ENCODE measurements around the gene EBI3.
"Not testable (repeated sequence)": the region's sequence is repeated elsewhere in the genome, so short reads cannot be mapped to it uniquely, and the experiment has no call there.

EBI3 gene

DNA sequence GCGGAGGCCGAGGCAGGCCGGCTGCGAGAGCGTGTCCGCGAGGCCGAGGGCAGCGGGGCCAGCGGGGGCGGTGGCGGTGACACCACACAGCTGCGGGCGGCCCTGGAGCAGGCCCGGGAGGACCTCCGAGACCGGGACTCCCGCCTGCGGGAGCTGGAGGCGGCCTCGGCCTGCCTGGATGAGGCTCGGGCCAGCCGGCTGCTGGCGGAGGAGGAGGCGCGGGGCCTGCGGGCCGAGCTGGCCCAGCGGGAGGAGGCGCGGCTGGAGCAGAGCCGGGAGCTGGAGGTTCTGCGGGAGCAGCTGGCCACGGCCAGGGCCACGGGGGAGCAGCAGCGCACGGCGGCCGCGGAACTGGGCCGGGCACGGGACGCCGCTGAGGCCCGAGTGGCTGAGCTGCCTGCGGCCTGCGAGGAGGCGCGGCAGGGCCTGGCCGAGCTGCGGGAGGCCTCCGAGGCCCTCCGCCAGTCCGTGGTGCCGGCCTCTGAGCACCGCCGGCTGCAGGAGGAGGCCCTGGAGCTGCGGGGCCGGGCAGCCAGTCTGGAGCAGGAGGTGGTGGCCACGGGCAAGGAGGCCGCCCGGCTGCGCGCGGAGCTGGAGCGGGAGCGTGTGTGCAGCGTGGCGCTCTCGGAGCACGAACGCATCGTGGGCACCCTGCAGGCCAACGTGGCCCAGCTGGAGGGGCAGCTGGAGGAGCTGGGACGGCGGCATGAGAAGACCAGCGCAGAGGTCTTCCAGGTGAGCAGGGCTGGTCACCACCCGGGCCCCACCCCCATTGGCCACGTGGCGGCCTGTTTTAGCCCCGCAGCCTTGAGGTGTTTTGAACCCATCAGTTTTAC is 11.7 kb upstream of the EBI3 start:
- H3K36me3 ChIP-seq (ENCODE audit: insufficient read depth, insufficient read length, low read length) = no peaks in the 10 kb centered on the region
- peaks cover 12% of the 10 kb centered on the region; the same call in 1 of the 2 replicates for H3K9me3 ChIP-seq (ENCODE audit: insufficient read depth, low read length)
- no peak overlapping the region for H3K9ac ChIP-seq (ENCODE audit: insufficient read length, low read depth)
- H3K4me3 ChIP-seq (ENCODE audit: insufficient read length, low read depth) = no peak overlapping the region
- peaks cover 3% of the 10 kb centered on the region for H3K4me1 ChIP-seq (ENCODE audit: insufficient read depth, insufficient read length)
- TF ChIP-seq SUZ12 (IDR thresholded peaks at IDR 0.05; ENCODE audit: extremely low read depth, insufficient read depth, insufficient read length) (no peak), YY1 (IDR thresholded peaks at IDR 0.05; ENCODE audit: insufficient read depth, insufficient read length) (no peak), ZNF274 (IDR thresholded peaks at IDR 0.05; ENCODE audit: low read depth, low read length) (no peak)
- DNase-seq (ENCODE audit: low read depth, low spot score) = no peak
- no peaks in the 10 kb centered on the region for H3K27me3 ChIP-seq (ENCODE audit: insufficient read depth, insufficient read length)

DNA sequence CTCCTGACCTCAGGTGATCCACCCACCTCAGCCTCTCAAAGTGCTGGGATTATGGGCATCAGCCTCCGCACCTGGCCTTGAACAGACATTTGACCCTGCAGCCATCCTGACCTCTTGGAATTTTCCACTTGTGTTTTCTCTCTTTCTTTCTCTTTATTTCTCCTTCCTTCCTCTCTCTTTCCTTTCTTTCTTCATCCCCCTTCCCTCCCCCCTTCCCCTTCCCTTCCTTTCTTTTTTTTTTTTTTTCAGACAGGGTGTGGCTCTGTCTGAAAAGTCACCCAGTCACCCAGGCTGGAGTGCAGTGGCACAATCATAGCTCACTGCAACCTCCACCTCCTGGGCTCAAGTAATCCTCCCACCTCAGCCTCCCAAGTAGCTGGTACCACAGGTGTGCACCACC is 10.8 kb upstream of the EBI3 start:
- not testable (repeated sequence) for H3K36me3 ChIP-seq (ENCODE audit: insufficient read depth, insufficient read length, low read length); H3K4me1 ChIP-seq (ENCODE audit: insufficient read depth, insufficient read length); H3K9ac ChIP-seq (ENCODE audit: insufficient read length, low read depth)

DNA sequence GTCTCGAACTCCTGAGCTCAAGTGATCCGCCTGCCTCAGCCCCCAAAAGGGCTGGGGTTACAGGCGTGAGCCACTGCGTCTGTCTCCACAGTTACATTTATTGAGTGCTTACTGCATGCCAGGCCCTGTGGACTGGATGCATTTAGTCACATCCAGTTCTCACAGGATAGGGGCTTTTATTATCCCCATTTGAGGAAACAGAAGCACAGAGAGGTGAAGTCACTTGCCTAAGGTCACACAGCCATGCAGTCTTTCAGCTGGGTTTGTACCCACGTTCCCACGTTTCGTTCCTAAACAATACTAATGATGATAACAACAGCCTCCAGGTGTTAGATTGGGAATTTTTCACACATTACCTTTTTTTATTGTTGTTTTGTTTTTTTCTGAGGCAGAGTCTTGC is 9.1 kb upstream of the EBI3 start:
- H3K36me3 ChIP-seq (ENCODE audit: insufficient read depth, insufficient read length, low read length) = no peaks in the 10 kb centered on the region
- no peak for TF ChIP-seq SUZ12 (IDR thresholded peaks at IDR 0.05; ENCODE audit: extremely low read depth, insufficient read depth, insufficient read length)
- TF ChIP-seq YY1 (IDR thresholded peaks at IDR 0.05; ENCODE audit: insufficient read depth, insufficient read length) = no peak
- TF ChIP-seq ZNF274 (IDR thresholded peaks at IDR 0.05; ENCODE audit: low read depth, low read length) = no peak
- no peaks in the 10 kb centered on the region for H3K27me3 ChIP-seq (ENCODE audit: insufficient read depth, insufficient read length)
- no peak overlapping the region for H3K9ac ChIP-seq (ENCODE audit: insufficient read length, low read depth)
- peaks cover 25% of the 10 kb centered on the region; the same call in 1 of the 2 replicates for H3K9me3 ChIP-seq (ENCODE audit: insufficient read depth, low read length)
- peaks cover 6% of the 10 kb centered on the region for H3K4me1 ChIP-seq (ENCODE audit: insufficient read depth, insufficient read length)
- no peak overlapping the region for H3K4me3 ChIP-seq (ENCODE audit: insufficient read length, low read depth)
- DNase-seq (ENCODE audit: low read depth, low spot score) = no peak

More for the DNA sequence above, 10.8 kb upstream of the EBI3 start:
- not testable (repeated sequence) for H3K4me3 ChIP-seq (ENCODE audit: insufficient read length, low read depth); DNase-seq (ENCODE audit: low read depth, low spot score); H3K27me3 ChIP-seq (ENCODE audit: insufficient read depth, insufficient read length)
- peaks cover 21% of the 10 kb centered on the region; the same call in 1 of the 2 replicates for H3K9me3 ChIP-seq (ENCODE audit: insufficient read depth, low read length)

DNA sequence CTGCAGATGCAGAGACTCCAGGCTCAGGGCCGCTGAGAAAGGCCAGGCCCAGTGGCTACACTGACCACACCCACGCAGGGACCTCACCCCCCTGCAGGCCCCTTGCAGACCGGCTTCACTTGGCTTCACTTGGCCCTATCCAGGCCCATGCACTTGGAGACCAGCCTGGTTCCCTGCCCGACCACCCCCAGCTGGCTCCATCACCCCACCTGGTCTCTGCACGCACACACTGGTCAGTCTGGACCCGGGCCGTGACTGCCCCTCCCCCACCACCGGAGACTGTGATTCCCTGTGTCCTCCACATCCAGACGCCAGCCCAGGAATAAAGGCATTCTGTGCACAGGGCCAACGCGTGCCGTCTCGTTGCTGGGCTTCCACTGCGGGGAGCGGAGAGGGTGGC is 4.9 kb upstream of the EBI3 start:
- Histone ChIP-seq H3K27me3 (ENCODE audit: insufficient read depth, insufficient read length) (peaks cover 5% of the 10 kb centered on the region), H3K9me3 (ENCODE audit: insufficient read depth, low read length) (peaks cover 18% of the 10 kb centered on the region; the same call in 1 of the 2 replicates), H3K4me3 (ENCODE audit: insufficient read length, low read depth) (no peak overlapping the region), H3K4me1 (ENCODE audit: insufficient read depth, insufficient read length) (peaks cover 8% of the 10 kb centered on the region), H3K36me3 (ENCODE audit: insufficient read depth, insufficient read length, low read length) (no peaks in the 10 kb centered on the region), H3K9ac (ENCODE audit: insufficient read length, low read depth) (peak overlapping the region; percentile 57)
- no peak for TF ChIP-seq SUZ12 (IDR thresholded peaks at IDR 0.05; ENCODE audit: extremely low read depth, insufficient read depth, insufficient read length)
- no peak for TF ChIP-seq YY1 (IDR thresholded peaks at IDR 0.05; ENCODE audit: insufficient read depth, insufficient read length)
- TF ChIP-seq ZNF274 (IDR thresholded peaks at IDR 0.05; ENCODE audit: low read depth, low read length) = no peak
- DNase-seq (ENCODE audit: low read depth, low spot score) = no peak

DNA sequence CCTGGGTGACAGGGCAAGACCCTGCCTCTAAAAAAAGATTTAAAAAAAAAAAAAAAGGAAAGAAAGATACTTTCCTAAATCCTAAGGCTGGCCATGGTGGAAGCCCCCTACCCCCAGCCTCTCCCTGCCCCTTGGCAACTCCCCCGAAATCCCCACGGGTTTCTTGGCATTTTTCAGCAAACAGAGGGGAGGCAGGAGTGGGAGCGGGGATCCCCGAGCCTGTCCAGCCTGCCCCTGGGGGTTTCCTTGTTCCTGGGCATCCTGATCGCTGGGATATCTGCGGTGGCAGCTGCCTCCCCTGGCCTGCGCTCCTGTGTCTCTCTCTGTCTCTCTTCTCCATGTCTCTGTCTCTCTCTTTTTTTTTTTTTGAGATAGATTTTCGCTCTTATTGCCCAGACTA is 3.4 kb upstream of the EBI3 start:
- H3K4me3 ChIP-seq (ENCODE audit: insufficient read length, low read depth) = no peak overlapping the region
- H3K4me1 ChIP-seq (ENCODE audit: insufficient read depth, insufficient read length) = peaks cover 9% of the 10 kb centered on the region
- no peak overlapping the region for H3K9ac ChIP-seq (ENCODE audit: insufficient read length, low read depth)
- no peaks in the 10 kb centered on the region for H3K36me3 ChIP-seq (ENCODE audit: insufficient read depth, insufficient read length, low read length)
- no peak for TF ChIP-seq SUZ12 (IDR thresholded peaks at IDR 0.05; ENCODE audit: extremely low read depth, insufficient read depth, insufficient read length)
- TF ChIP-seq YY1 (IDR thresholded peaks at IDR 0.05; ENCODE audit: insufficient read depth, insufficient read length) = no peak
- no peak for TF ChIP-seq ZNF274 (IDR thresholded peaks at IDR 0.05; ENCODE audit: low read depth, low read length)
- H3K9me3 ChIP-seq (ENCODE audit: insufficient read depth, low read length) = peaks cover 18% of the 10 kb centered on the region; the same call in 1 of the 2 replicates
- no peak for DNase-seq (ENCODE audit: low read depth, low spot score)
- H3K27me3 ChIP-seq (ENCODE audit: insufficient read depth, insufficient read length) = peaks cover 5% of the 10 kb centered on the region

DNA sequence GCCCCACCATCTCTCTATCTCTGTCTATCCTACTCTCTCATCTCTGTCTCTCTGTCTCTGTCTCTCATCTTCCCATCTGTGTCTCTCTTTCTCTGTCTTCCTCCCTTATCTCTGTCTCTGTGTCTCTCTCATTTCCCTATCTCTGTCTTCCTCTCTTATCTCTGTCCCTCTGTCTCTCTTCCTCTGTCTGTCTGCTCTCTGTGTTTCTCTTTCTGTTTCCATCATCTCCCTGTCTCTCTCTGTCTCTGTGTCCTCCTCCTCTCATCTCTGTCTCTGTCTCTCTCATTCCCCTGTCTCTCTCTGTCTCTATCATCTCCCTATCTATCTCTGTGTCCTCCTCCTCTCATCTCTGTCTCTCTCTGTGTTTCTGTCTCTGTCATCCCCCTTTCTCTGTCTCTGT is 1.6 kb upstream of the EBI3 start:
- Histone ChIP-seq H3K9ac (ENCODE audit: insufficient read length, low read depth) (no peak overlapping the region), H3K9me3 (ENCODE audit: insufficient read depth, low read length) (peaks cover 12% of the 10 kb centered on the region; the same call in 1 of the 2 replicates), H3K27me3 (ENCODE audit: insufficient read depth, insufficient read length) (peaks cover 5% of the 10 kb centered on the region), H3K4me3 (ENCODE audit: insufficient read length, low read depth) (no peak overlapping the region), H3K36me3 (ENCODE audit: insufficient read depth, insufficient read length, low read length) (no peaks in the 10 kb centered on the region), H3K4me1 (ENCODE audit: insufficient read depth, insufficient read length) (peaks cover 9% of the 10 kb centered on the region)
- TF ChIP-seq YY1 (IDR thresholded peaks at IDR 0.05; ENCODE audit: insufficient read depth, insufficient read length) (no peak), SUZ12 (IDR thresholded peaks at IDR 0.05; ENCODE audit: extremely low read depth, insufficient read depth, insufficient read length) (no peak), ZNF274 (IDR thresholded peaks at IDR 0.05; ENCODE audit: low read depth, low read length) (no peak)
- no peak for DNase-seq (ENCODE audit: low read depth, low spot score)

DNA sequence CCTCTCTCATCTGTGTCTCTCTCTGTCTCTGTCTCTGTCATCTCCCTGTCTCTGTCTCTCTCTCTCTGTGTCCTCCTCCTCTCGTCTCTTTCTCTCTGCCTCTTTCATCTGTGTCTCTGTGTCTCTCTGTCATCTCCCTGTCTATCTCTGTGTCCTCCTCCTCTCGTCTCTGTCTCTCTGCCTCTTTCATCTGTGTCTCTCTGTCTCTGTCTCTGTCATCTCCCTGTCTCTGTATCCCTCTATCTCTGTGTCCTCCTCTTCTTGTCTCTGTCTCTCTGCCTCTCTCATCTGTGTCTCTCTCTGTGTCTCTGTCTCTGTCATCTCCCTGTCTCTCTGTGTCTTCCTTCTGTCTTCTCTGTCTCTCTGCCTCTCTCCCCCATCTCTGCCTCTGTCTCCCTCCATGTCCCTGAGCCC is 551 bp upstream of the EBI3 start:
- 0 out of 2 replicates have a peak, but pooled peaks cover 2% of the 10 kb centered on the region for H3K9me3 ChIP-seq (ENCODE audit: insufficient read depth, low read length)
- TF ChIP-seq YY1 (IDR thresholded peaks at IDR 0.05; ENCODE audit: insufficient read depth, insufficient read length) (no peak), ZNF274 (IDR thresholded peaks at IDR 0.05; ENCODE audit: low read depth, low read length) (no peak), SUZ12 (IDR thresholded peaks at IDR 0.05; ENCODE audit: extremely low read depth, insufficient read depth, insufficient read length) (no peak)

DNA sequence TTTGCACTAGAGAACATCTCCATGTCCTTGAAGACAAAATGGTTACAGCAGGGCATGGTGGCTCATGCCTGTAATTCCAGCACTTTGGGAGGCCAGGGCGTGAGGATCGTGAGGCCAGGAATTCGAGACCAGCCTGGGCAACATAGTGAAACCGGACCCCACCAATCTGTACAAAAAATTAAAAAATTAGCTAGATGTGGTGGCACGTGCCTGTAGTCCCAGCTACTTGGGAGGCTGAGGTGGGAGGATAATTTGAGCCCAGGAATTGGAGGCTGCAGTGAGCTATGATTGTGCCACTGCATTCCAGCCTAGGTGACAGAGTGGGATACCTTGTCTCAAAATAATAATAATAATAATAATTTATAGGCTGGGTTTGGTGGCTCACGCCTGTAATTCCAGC is 914 bp downstream of the EBI3 start:
- H3K36me3 ChIP-seq (ENCODE audit: insufficient read depth, insufficient read length, low read length); H3K4me1 ChIP-seq (ENCODE audit: insufficient read depth, insufficient read length); H3K9me3 ChIP-seq (ENCODE audit: insufficient read depth, low read length); H3K4me3 ChIP-seq (ENCODE audit: insufficient read length, low read depth); DNase-seq (ENCODE audit: low read depth, low spot score); H3K27me3 ChIP-seq (ENCODE audit: insufficient read depth, insufficient read length); H3K9ac ChIP-seq (ENCODE audit: insufficient read length, low read depth): not testable (repeated sequence)

More for the DNA sequence above, 551 bp upstream of the EBI3 start:
- Histone ChIP-seq H3K36me3 (ENCODE audit: insufficient read depth, insufficient read length, low read length) (no peaks in the 10 kb centered on the region), H3K4me3 (ENCODE audit: insufficient read length, low read depth) (no peak overlapping the region), H3K9ac (ENCODE audit: insufficient read length, low read depth) (no peak overlapping the region), H3K27me3 (ENCODE audit: insufficient read depth, insufficient read length) (peaks cover 5% of the 10 kb centered on the region), H3K4me1 (ENCODE audit: insufficient read depth, insufficient read length) (peaks cover 11% of the 10 kb centered on the region)
- no peak for DNase-seq (ENCODE audit: low read depth, low spot score)

DNA sequence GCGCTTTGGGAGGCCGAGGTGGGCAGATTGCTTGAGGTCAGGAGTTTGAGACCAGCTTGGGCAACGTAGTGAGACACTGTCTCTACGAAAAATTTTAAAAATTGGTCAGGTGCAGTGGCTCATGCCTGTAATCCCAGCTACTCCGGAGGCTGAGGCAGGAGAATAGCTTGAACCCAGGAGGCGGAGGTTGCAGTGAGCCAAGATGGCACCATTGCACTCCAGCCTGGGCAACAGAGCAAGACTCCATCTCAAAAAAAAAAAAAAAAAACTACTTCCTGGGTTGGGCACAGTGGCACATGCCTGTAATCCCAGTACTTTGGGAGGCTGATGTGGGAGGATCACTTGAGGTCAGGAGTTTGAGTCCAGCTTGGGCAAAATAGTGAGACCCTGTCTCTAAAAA is 2.2 kb downstream of the EBI3 start:
- H3K9ac ChIP-seq (ENCODE audit: insufficient read length, low read depth); H3K4me3 ChIP-seq (ENCODE audit: insufficient read length, low read depth); H3K4me1 ChIP-seq (ENCODE audit: insufficient read depth, insufficient read length); H3K36me3 ChIP-seq (ENCODE audit: insufficient read depth, insufficient read length, low read length); H3K9me3 ChIP-seq (ENCODE audit: insufficient read depth, low read length); H3K27me3 ChIP-seq (ENCODE audit: insufficient read depth, insufficient read length); DNase-seq (ENCODE audit: low read depth, low spot score): not testable (repeated sequence)

DNA sequence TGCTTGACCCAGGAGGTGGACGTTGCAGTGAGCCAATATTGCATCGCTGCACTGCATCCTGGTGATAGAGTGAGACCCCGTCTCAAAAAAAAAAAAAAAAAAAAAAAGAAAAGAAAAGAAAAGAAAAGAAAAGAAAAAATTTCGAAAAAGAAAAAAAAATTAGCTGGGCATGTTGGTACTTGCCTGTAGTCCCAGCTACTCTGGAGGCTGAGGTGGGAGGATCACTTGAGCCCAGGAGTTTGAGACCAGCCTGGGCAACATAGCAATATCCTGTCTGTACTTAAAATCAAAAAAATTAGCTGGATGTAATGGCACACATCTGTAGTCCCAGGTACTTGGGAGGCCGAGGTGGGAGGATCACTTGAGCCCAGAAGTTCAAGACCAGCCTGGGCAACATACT is 2.8 kb downstream of the EBI3 start:
- H3K9ac ChIP-seq (ENCODE audit: insufficient read length, low read depth); H3K4me3 ChIP-seq (ENCODE audit: insufficient read length, low read depth); H3K4me1 ChIP-seq (ENCODE audit: insufficient read depth, insufficient read length); DNase-seq (ENCODE audit: low read depth, low spot score); H3K36me3 ChIP-seq (ENCODE audit: insufficient read depth, insufficient read length, low read length); H3K9me3 ChIP-seq (ENCODE audit: insufficient read depth, low read length); H3K27me3 ChIP-seq (ENCODE audit: insufficient read depth, insufficient read length): not testable (repeated sequence)
